ENCODE results near the gene PRAC1.
A peak's percentile ranks its signal among the peaks of the same experiment; 100 is the strongest.

PRAC1 gene

DNA sequence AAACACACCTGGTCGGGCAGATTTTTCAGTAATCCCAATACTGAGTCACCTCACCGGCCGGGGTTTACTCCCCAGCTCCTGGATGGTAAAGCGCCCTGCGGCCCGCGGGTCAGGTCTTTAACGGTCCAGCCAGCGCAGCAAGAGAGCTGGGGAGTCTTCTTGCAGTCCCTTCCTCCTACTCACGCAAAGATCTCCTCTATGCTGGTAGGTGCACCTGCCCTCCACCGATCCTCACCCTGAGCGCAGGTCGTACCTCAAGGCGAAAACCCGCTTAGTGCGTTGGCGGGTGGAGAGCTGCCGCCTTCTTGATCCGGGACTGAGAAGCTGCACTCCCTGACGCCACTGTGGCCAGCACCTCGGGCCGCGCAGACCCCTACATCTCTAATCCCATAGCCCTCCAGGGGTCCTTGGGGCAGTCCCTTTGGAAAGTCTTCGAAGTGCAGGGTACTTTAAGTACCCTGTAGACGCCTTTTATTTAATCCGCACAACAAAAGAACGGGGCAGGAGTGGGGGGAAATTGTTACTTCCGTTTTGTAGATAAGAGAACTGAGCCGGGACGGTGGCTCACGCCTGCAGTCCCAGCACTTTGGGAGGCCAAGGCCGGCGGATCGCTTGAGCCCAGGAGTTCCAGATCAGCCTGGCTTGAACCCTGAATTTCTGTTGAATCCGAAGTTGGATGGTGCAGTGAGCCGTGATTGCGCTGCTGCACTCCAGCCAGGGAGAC is 16.6 kb upstream of the PRAC1 start:
- no peaks in the 10 kb centered on the region for H3K9me3 ChIP-seq (ENCODE audit: severe bottlenecking)
- no peak for TF ChIP-seq CTCF (IDR thresholded peaks at IDR 0.05; ENCODE audit: poor library complexity, severe bottlenecking)
- no peaks in the 10 kb centered on the region for H3K36me3 ChIP-seq (ENCODE audit: low read depth)
- DNase-seq (ENCODE audit: low spot score) (no peak), ATAC-seq (ENCODE audit: low read depth) (peak; percentile 83)
- no peak overlapping the region for H3K27ac ChIP-seq (ENCODE audit: poor library complexity, severe bottlenecking)
- no peaks in the 10 kb centered on the region for H3K4me1 ChIP-seq (ENCODE audit: insufficient read depth, poor library complexity, severe bottlenecking)
- H3K4me3 ChIP-seq (ENCODE audit: severe bottlenecking), result no peak overlapping the region
- peaks cover 100% of the 10 kb centered on the region for H3K27me3 ChIP-seq (ENCODE audit: insufficient read depth, poor library complexity, severe bottlenecking)

- H3K4me1 ChIP-seq (ENCODE audit: insufficient read depth, poor library complexity, severe bottlenecking), result no peaks in the 10 kb centered on the region
- H3K4me3 ChIP-seq (ENCODE audit: severe bottlenecking), result no peak overlapping the region
- H3K27me3 ChIP-seq (ENCODE audit: insufficient read depth, poor library complexity, severe bottlenecking), result peaks cover 100% of the 10 kb centered on the region
- H3K27ac ChIP-seq (ENCODE audit: poor library complexity, severe bottlenecking), result no peak overlapping the region
- ATAC-seq (ENCODE audit: low read depth), result peak; percentile 20; the same call in 1 of the 3 replicates
- H3K36me3 ChIP-seq (ENCODE audit: low read depth), result no peaks in the 10 kb centered on the region
- no peaks in the 10 kb centered on the region for H3K9me3 ChIP-seq (ENCODE audit: severe bottlenecking)
- TF ChIP-seq CTCF (IDR thresholded peaks at IDR 0.05; ENCODE audit: poor library complexity, severe bottlenecking), result no peak
- no peak for DNase-seq (ENCODE audit: low spot score)
Observed at GRCh38 chr17:48738424-48738802, 16.1 kb upstream of the PRAC1 start.

- DNase-seq (ENCODE audit: low spot score), result peak; percentile 9
- H3K4me1 ChIP-seq (ENCODE audit: insufficient read depth, poor library complexity, severe bottlenecking), result no peaks in the 10 kb centered on the region
- peaks cover 100% of the 10 kb centered on the region for H3K27me3 ChIP-seq (ENCODE audit: insufficient read depth, poor library complexity, severe bottlenecking)
- no peak overlapping the region for H3K4me3 ChIP-seq (ENCODE audit: severe bottlenecking)
- ATAC-seq (ENCODE audit: low read depth), result no peak
- H3K36me3 ChIP-seq (ENCODE audit: low read depth), result no peaks in the 10 kb centered on the region
- no peak overlapping the region for H3K27ac ChIP-seq (ENCODE audit: poor library complexity, severe bottlenecking)
- no peaks in the 10 kb centered on the region for H3K9me3 ChIP-seq (ENCODE audit: severe bottlenecking)
- TF ChIP-seq CTCF (IDR thresholded peaks at IDR 0.05; ENCODE audit: poor library complexity, severe bottlenecking), result no peak
Observed at GRCh38 chr17:48737330-48738043, 15.2 kb upstream of the PRAC1 start.

DNA sequence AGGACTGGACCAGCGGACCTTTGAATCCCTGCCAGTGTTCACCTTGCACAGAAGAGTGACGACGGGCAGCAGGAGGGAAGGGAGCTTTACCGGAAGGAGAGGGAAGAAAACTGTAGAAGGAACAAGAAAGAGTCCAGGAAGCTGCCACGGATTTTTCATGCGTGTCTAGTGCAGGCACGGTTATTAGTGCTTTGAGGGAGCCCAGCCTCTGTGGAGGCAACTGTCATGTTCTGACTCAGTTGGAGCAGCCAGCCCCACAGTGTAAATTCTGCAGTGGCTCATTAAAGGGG is 12.7 kb upstream of the PRAC1 start:
- DNase-seq (ENCODE audit: low spot score) (peak; percentile 28), ATAC-seq (ENCODE audit: low read depth) (no peak)
- peaks cover 98% of the 10 kb centered on the region for H3K27me3 ChIP-seq (ENCODE audit: insufficient read depth, poor library complexity, severe bottlenecking)
- H3K4me1 ChIP-seq (ENCODE audit: insufficient read depth, poor library complexity, severe bottlenecking), result no peaks in the 10 kb centered on the region
- H3K9me3 ChIP-seq (ENCODE audit: severe bottlenecking), result no peaks in the 10 kb centered on the region
- H3K4me3 ChIP-seq (ENCODE audit: severe bottlenecking), result no peak overlapping the region
- H3K27ac ChIP-seq (ENCODE audit: poor library complexity, severe bottlenecking), result no peak overlapping the region
- no peak for TF ChIP-seq CTCF (IDR thresholded peaks at IDR 0.05; ENCODE audit: poor library complexity, severe bottlenecking)
- no peaks in the 10 kb centered on the region for H3K36me3 ChIP-seq (ENCODE audit: low read depth)
